Fibroblast of lung (primary cell): ENCODE measurements around the gene HIP1.

Source experiments
- EZH2 ChIP-seq: IDR thresholded peaks from 2 replicates; pipeline ENCODE4 v1.5.1; 2012; ENCODE audit warnings: low read length, control low read depth, mild to moderate bottlenecking; ENCODE audit errors: missing control alignments
- TF ChIP-seq, protein P1 (sequence below), 2 donors: IDR thresholded peaks in 1 of 2; conservative IDR thresholded peaks in 1 of 2; 1 replicate in 1 of 2; 2 replicates in 1 of 2; pipeline ENCODE4 v1.5.1; 2011 to 2012; ENCODE audit warnings: low read length in 2 of 2, control low read depth in 1 of 2, inconsistent platforms in 1 of 2, low read depth in 1 of 2, mild to moderate bottlenecking in 1 of 2

DNA sequence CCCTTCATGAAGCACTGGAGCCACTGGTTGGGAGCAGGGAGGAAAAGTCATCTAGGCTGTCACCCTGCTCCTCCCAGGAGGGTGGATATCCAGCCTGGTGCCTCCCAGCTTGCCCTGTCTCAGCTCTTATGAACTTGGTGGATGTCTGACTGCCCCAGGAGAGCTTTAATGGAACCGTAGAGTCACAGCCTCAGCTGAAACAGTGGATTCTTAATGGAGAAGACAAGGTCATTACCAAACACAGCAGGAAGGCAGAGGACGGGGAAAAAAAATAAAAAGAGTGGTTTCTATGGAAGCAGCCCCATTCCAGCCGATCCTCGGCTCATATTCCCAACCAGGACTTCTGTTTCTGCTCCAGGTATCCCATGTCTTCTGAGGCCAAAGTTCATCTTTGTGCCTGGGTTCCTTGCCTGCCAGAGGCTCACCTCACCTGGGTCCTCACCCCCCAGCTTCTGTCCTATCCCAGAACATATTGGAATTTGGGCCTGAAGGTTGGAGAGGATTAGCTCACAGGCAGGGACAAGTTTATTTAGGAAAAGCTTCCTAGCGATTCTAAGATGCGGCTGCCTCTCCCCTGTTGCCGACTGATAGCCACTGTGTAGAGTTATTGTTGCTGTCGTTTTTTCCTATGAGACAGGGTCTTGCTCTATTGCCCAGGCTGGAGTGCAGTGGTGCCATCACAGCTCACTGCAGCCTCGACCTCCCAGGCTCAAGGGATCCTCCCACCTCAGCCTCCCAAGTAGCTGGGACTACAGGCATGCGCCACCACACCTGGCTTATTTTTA, 17.7 kb upstream of the HIP1 start:
- TF ChIP-seq, protein P1, sequence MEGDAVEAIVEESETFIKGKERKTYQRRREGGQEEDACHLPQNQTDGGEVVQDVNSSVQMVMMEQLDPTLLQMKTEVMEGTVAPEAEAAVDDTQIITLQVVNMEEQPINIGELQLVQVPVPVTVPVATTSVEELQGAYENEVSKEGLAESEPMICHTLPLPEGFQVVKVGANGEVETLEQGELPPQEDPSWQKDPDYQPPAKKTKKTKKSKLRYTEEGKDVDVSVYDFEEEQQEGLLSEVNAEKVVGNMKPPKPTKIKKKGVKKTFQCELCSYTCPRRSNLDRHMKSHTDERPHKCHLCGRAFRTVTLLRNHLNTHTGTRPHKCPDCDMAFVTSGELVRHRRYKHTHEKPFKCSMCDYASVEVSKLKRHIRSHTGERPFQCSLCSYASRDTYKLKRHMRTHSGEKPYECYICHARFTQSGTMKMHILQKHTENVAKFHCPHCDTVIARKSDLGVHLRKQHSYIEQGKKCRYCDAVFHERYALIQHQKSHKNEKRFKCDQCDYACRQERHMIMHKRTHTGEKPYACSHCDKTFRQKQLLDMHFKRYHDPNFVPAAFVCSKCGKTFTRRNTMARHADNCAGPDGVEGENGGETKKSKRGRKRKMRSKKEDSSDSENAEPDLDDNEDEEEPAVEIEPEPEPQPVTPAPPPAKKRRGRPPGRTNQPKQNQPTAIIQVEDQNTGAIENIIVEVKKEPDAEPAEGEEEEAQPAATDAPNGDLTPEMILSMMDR (conservative IDR thresholded peaks at IDR 0.05 in 1 of 2, IDR thresholded peaks at IDR 0.05 in 1 of 2; ENCODE audit: low read depth in 1 of 2, low read length in 2 of 2) = no peak
- TF ChIP-seq EZH2 = no peak
